HCT116 (cell line): ENCODE results near the gene C17orf114.

Source experiments
- ATAC-seq: fragments of 200-7000 bp; cut with Tn5 transposase; 2 replicates; pipeline ENCODE4 v1.9.1; 2020; ENCODE audit warnings: mild to moderate bottlenecking, moderate library complexity
- BruUV-seq: library from RNA; stranded (reverse); fragments of 400-500 nt; replicated peaks from 2 replicates; lab custom pipeline; 2021; lab: Mats Ljungman, UMichigan
- CTCF ChIA-PET: fragments of 300-600 bp; sonication (Branson Sonifier 250); formaldehyde crosslinking; loops from one replicate; lab custom pipeline; 2021; ENCODE audit warnings: antibody characterized with exemption; lab: Charles Lee
- POLR2A ChIA-PET: fragments of 300-600, 350-600 bp; sonication (Branson Sonifier 250); formaldehyde crosslinking; loops from one replicate; lab custom pipeline; 2021; ENCODE audit warnings: antibody characterized with exemption; lab: Charles Lee
- RAD21 ChIA-PET, 2 experiments: fragments of 300-600 bp; sonication (Branson Sonifier 250); formaldehyde crosslinking; loops; one replicate each; lab custom pipeline; 2023; ENCODE audit warnings: low total read pairs in 2 of 2; ENCODE audit not compliant: uncharacterized antibody in 2 of 2, unreplicated experiment in 2 of 2, low non-redundant PET in 1 of 2; lab: Charles Lee
- DNase-seq: peaks from one replicate; pipeline ENCODE4 v3.0.0-alpha.2; 2010; ENCODE audit warnings: low read depth, low spot score
- H2AFZ ChIP-seq: fragments of 200-600 bp; shearing (Covaris generic), sonication (generic); 2 replicates; pipeline ENCODE4 v1.6.1; 2017; ENCODE audit warnings: low read depth, mixed run types, mixed read lengths, antibody characterized with exemption, low read length; ENCODE audit not compliant: poor library complexity, severe bottlenecking
- H3K27ac ChIP-seq: 2 replicates; pipeline ENCODE4 v1.5.1; 2012; ENCODE audit warnings: low read depth, low read length
- H3K27me3 ChIP-seq: fragments of 200-600 bp; sonication (generic); 2 replicates; pipeline ENCODE4 v1.6.1; 2016; ENCODE audit warnings: mixed run types, low read length, mixed read lengths; ENCODE audit not compliant: insufficient read depth
- H3K36me3 ChIP-seq, 2 experiments: fragments of 200-500 bp in 1 of 2; fragments of 200-600 bp in 1 of 2; sonication (Bioruptor generic) in 1 of 2; sonication (generic) in 1 of 2; 2 replicates each; pipeline versions ENCODE4 v1.5.1 to v1.6.1; 2014 to 2016; ENCODE audit warnings: low read length in 2 of 2, inconsistent platforms in 1 of 2, mixed read lengths in 1 of 2, mixed run types in 1 of 2; ENCODE audit not compliant: insufficient read depth in 2 of 2, control insufficient read depth in 1 of 2
- H3K4me1 ChIP-seq, 2 experiments: fragments of 200-600 bp in 1 of 2; sonication (generic) in 1 of 2; 2 replicates each; pipeline versions ENCODE4 v1.5.1 to v1.6.1; 2012 to 2017; ENCODE audit warnings: low read length in 2 of 2, inconsistent platforms in 1 of 2, mild to moderate bottlenecking in 1 of 2, mixed read lengths in 1 of 2, mixed run types in 1 of 2, moderate library complexity in 1 of 2; ENCODE audit not compliant: insufficient read depth in 2 of 2, control insufficient read depth in 1 of 2
- H3K4me2 ChIP-seq: fragments of 200-600 bp; sonication (generic); 2 replicates; pipeline ENCODE4 v1.6.1; 2017; ENCODE audit warnings: mixed run types, low read length, mixed read lengths
- H3K4me3 ChIP-seq, 2 experiments: fragments of 200-600 bp in 1 of 2; sonication (generic) in 1 of 2; replicated peaks in 1 of 2; 2 replicates each; pipeline ENCODE4 v1.5.1; 2011 to 2016; ENCODE audit warnings: low read length in 2 of 2, control low read depth in 1 of 2, low read depth in 1 of 2, mild to moderate bottlenecking in 1 of 2, mixed read lengths in 1 of 2, mixed run types in 1 of 2
- H3K79me2 ChIP-seq: fragments of 200-600 bp; sonication (generic); 2 replicates; pipeline ENCODE4 v1.6.1; 2017; ENCODE audit warnings: mild to moderate bottlenecking, mixed run types, low read length, moderate library complexity, mixed read lengths; ENCODE audit not compliant: insufficient read depth
- H3K9ac ChIP-seq: fragments of 200-600 bp; sonication (generic); 2 replicates; pipeline ENCODE4 v1.6.1; 2016; ENCODE audit warnings: low read length, mixed read lengths
- H3K9me2 ChIP-seq: fragments of 200-600 bp; sonication (generic), shearing (Covaris generic); 2 replicates; pipeline ENCODE4 v1.6.1; 2017; ENCODE audit warnings: mixed run types, mild to moderate bottlenecking, moderate library complexity; ENCODE audit not compliant: insufficient read depth
- H3K9me3 ChIP-seq, 2 experiments: fragments of 200-500 bp in 1 of 2; fragments of 200-600 bp in 1 of 2; sonication (Bioruptor generic) in 1 of 2; sonication (generic) in 1 of 2; 2 replicates each; pipeline ENCODE4 v1.6.1; 2014 to 2017; ENCODE audit warnings: low read length in 2 of 2, mixed read lengths in 2 of 2, inconsistent platforms in 1 of 2, low read depth in 1 of 2, mild to moderate bottlenecking in 1 of 2, mixed run types in 1 of 2, moderate library complexity in 1 of 2; ENCODE audit not compliant: control insufficient read depth in 1 of 2, insufficient read depth in 1 of 2
- H4K20me1 ChIP-seq: fragments of 200-600 bp; sonication (generic), shearing (Covaris generic); 2 replicates; pipeline ENCODE4 v1.6.1; 2017; ENCODE audit warnings: mixed run types, mild to moderate bottlenecking, moderate library complexity; ENCODE audit not compliant: insufficient read depth
- CBX3 ChIP-seq: IDR thresholded peaks from 2 replicates; pipeline ENCODE4 v1.6.1; 2012; ENCODE audit warnings: low read depth
- ELF1 ChIP-seq: IDR thresholded peaks from 2 replicates; pipeline ENCODE4 v1.6.1; 2012; ENCODE audit warnings: low read depth, borderline replicate concordance
- EZH2 ChIP-seq: fragments of 200-600 bp; sonication (generic); IDR thresholded peaks from 2 replicates; pipeline ENCODE4 v1.6.1; 2017; ENCODE audit warnings: antibody characterized with exemption, mixed run types
- FOSL1 ChIP-seq: IDR thresholded peaks from 2 replicates; pipeline ENCODE4 v1.6.1; 2012; ENCODE audit warnings: low read depth
- POLR2AphosphoS5 ChIP-seq: IDR thresholded peaks from 2 replicates; pipeline ENCODE4 v1.6.1; 2011; ENCODE audit warnings: mild to moderate bottlenecking, low read depth, low read length, moderate library complexity
- SRF ChIP-seq: IDR thresholded peaks from 2 replicates; pipeline ENCODE4 v1.6.1; 2012; ENCODE audit warnings: low read depth
- TCF7L2 ChIP-seq: IDR thresholded peaks from 2 replicates; pipeline ENCODE4 v1.7.0; 2011; ENCODE audit warnings: borderline replicate concordance, inconsistent platforms; ENCODE audit not compliant: insufficient read depth, insufficient read length; ENCODE audit errors: extremely low read depth
- ZFX ChIP-seq: fragments of 450-650 bp; IDR thresholded peaks from 2 replicates; pipeline ENCODE4 v1.6.1; 2017
- intact Hi-C: fragments of 100-400 bp; cut with micrococcal nuclease; formaldehyde crosslinking; loops from 2 replicates; pipeline ENCODE4 v1.10.0; 2022
- TF ChIP-seq, protein P1 (sequence below): IDR thresholded peaks from 2 replicates; pipeline ENCODE4 v1.6.1; 2012
- TF ChIP-seq, protein P2 (sequence below), 3 experiments: fragments of 200-600 bp in 1 of 3; sonication (generic) in 1 of 3; IDR thresholded peaks in 2 of 3; conservative IDR thresholded peaks in 1 of 3; 2 replicates each; pipeline ENCODE4 v1.5.1; 2012 to 2017; ENCODE audit warnings: low read depth in 2 of 3, low read length in 2 of 3, antibody characterized with exemption in 1 of 3, borderline replicate concordance in 1 of 3, control low read depth in 1 of 3, mild to moderate bottlenecking in 1 of 3, mixed read lengths in 1 of 3, mixed run types in 1 of 3, moderate library complexity in 1 of 3; ENCODE audit not compliant: insufficient read depth in 1 of 3
- TF ChIP-seq, protein P3 (sequence below): IDR thresholded peaks from 2 replicates; pipeline ENCODE4 v1.6.1; 2012

Gene C17orf114

DNA sequence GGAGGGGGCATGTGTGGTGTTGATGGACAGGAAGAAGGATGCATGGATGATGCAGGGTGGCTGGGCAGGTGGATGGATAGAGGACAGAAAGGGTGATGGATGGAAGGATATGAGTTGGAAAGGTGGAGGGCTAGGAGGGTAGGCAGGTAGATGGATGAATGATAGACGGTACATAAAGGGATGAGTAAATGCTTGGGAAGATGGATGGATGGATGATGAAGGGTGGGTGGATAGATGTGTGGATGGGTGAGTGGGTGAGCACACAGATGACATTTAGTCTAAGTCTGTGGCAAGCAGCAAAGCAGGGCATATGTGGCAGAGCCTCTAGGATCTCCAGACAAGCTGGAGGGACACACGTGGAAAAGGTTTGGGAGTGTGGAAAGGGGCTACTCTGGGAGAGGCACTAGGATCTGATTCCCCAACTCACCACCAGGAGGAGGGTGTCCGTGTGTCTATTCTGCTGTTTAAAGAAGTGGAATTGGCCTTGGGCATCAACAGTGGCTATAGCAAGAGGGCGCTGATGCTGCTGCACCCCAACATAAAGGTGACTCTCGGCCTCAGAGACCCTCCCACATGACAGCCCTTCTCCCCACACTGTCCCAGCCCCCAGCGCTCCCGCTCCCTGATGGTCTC lies 13.0 kb upstream of the C17orf114 start:
- H3K9ac ChIP-seq = no peak overlapping the region

DNA sequence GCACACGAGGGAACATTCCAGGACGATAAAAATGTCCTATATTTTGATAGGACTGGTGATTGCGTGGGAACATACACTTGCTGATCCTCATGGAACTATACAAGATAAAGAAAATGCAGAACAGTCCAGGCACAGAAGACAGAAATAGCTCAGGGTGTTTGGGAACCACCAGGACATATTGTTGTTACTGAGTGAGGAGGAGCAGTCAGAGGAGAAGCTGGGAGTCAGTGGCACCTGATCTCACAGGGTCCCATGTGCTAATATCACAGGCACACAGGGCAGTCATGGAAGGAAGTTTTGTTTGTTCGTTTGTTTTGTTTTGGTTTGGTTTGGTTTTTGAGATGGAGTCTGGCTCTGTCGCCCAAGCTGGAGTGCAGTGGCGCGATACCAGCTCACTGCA lies 10.6 kb upstream of the C17orf114 start:
- Histone ChIP-seq H3K36me3 (peaks cover 9 to 10% of the 10 kb centered on the region in 2 experiments; a peak in 3 of 4 replicates), H2AFZ (no peak overlapping the region), H3K79me2 (no peaks in the 10 kb centered on the region), H3K9me3 (no peaks in the 10 kb centered on the region), H3K4me1 (peaks cover 5 to 7% of the 10 kb centered on the region in 2 experiments; a peak in 2 of 4 replicates), H3K4me2 (no peak overlapping the region), H4K20me1 (no peaks in the 10 kb centered on the region), H3K27ac (no peak overlapping the region), H3K9ac (no peak overlapping the region), H3K9me2 (no peaks in the 10 kb centered on the region), H3K27me3 (no peaks in the 10 kb centered on the region), H3K4me3 (no peak overlapping the region)
- intact Hi-C loops = no loop called here
- BruUV-seq = no TSS peak
- ChIA-PET CTCF (no interaction called here), POLR2A (no interaction called here), RAD21 (interaction anchor here in 1 of 2 experiments (0.7 kb wide), 1 partner anchor 69 kb away, joined by 3 read pairs; no protein-coding TSS in a partner anchor)
- DNase-seq (no peak), ATAC-seq (no peak)
- TF ChIP-seq ELF1 (no peak), POLR2AphosphoS5 (no peak), EZH2 (no peak), SRF (no peak), CBX3 (no peak), FOSL1 (no peak), ZFX (no peak)
- TF ChIP-seq, protein P1, sequence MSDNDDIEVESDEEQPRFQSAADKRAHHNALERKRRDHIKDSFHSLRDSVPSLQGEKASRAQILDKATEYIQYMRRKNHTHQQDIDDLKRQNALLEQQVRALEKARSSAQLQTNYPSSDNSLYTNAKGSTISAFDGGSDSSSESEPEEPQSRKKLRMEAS = no peak
- TF ChIP-seq, protein P2, sequence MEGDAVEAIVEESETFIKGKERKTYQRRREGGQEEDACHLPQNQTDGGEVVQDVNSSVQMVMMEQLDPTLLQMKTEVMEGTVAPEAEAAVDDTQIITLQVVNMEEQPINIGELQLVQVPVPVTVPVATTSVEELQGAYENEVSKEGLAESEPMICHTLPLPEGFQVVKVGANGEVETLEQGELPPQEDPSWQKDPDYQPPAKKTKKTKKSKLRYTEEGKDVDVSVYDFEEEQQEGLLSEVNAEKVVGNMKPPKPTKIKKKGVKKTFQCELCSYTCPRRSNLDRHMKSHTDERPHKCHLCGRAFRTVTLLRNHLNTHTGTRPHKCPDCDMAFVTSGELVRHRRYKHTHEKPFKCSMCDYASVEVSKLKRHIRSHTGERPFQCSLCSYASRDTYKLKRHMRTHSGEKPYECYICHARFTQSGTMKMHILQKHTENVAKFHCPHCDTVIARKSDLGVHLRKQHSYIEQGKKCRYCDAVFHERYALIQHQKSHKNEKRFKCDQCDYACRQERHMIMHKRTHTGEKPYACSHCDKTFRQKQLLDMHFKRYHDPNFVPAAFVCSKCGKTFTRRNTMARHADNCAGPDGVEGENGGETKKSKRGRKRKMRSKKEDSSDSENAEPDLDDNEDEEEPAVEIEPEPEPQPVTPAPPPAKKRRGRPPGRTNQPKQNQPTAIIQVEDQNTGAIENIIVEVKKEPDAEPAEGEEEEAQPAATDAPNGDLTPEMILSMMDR (IDR thresholded peaks at IDR 0.05 in 2 of 3, conservative IDR thresholded peaks at IDR 0.05 in 1 of 3; ENCODE audit: borderline replicate concordance in 1 of 3, insufficient read depth in 1 of 3, low read depth in 2 of 3, low read length in 2 of 3) = no peak
- TF ChIP-seq, protein P3, sequence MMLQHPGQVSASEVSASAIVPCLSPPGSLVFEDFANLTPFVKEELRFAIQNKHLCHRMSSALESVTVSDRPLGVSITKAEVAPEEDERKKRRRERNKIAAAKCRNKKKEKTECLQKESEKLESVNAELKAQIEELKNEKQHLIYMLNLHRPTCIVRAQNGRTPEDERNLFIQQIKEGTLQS = no peak

More for the DNA sequence above, 13.0 kb upstream of the C17orf114 start:
- Histone ChIP-seq H3K27ac (no peak overlapping the region), H3K27me3 (no peaks in the 10 kb centered on the region), H4K20me1 (no peaks in the 10 kb centered on the region), H3K79me2 (no peaks in the 10 kb centered on the region), H3K4me2 (no peak overlapping the region), H3K36me3 (peaks cover 7 to 9% of the 10 kb centered on the region in 2 experiments; a peak in 3 of 4 replicates), H3K4me3 (no peak overlapping the region), H3K9me3 (no peaks in the 10 kb centered on the region), H2AFZ (no peak overlapping the region), H3K9me2 (no peaks in the 10 kb centered on the region), H3K4me1 (no peaks in the 10 kb centered on the region)
- RAD21 ChIA-PET = no interaction called here
- intact Hi-C loops = no loop called here
- no TSS peak for BruUV-seq
- TF ChIP-seq, protein P2 (IDR thresholded peaks at IDR 0.05 in 2 of 3, conservative IDR thresholded peaks at IDR 0.05 in 1 of 3; ENCODE audit: borderline replicate concordance in 1 of 3, insufficient read depth in 1 of 3, low read depth in 2 of 3, low read length in 2 of 3) = peak in 2 of 3 experiments; percentile 30 to 40; a peak in 3 of 6 replicates
- TF ChIP-seq TCF7L2 = no peak
- DNase-seq (no peak), ATAC-seq (peak; percentile 55; the same call in 1 of the 2 replicates)
- POLR2A ChIA-PET = no interaction called here
- CTCF ChIA-PET = no interaction called here
